Ishikawa (cell line): Measurements from ENCODE around the gene GABARAPL2.

Experiments used
- CEBPB ChIP-seq: IDR thresholded peaks from 2 replicates; pipeline ENCODE4 v1.6.1; 2012
- CREB1 ChIP-seq: IDR thresholded peaks from 2 replicates; pipeline ENCODE4 v1.6.1; 2012; ENCODE audit warnings: low read depth
- EGR1 ChIP-seq: IDR thresholded peaks from 2 replicates; pipeline ENCODE4 v1.6.1; 2012
- EP300 ChIP-seq: IDR thresholded peaks from 2 replicates; pipeline ENCODE4 v1.6.1; 2012; ENCODE audit warnings: borderline replicate concordance
- FOXM1 ChIP-seq: IDR thresholded peaks from 2 replicates; pipeline ENCODE4 v1.6.1; 2012; ENCODE audit warnings: low read depth, borderline replicate concordance
- NFIC ChIP-seq: IDR thresholded peaks from 2 replicates; pipeline ENCODE4 v1.6.1; 2012
- RAD21 ChIP-seq: IDR thresholded peaks from 2 replicates; pipeline ENCODE4 v1.6.1; 2012; ENCODE audit warnings: low read depth
- TAF1 ChIP-seq: IDR thresholded peaks from 2 replicates; pipeline ENCODE4 v1.6.1; 2012; ENCODE audit warnings: low read depth, mild to moderate bottlenecking
- TCF12 ChIP-seq: IDR thresholded peaks from 2 replicates; pipeline ENCODE4 v1.6.1; 2012; ENCODE audit warnings: low read depth
- TEAD4 ChIP-seq: IDR thresholded peaks from 2 replicates; pipeline ENCODE4 v1.6.1; 2012
- YY1 ChIP-seq: IDR thresholded peaks from 2 replicates; pipeline ENCODE4 v1.6.1; 2012; ENCODE audit warnings: low read depth
- ZBTB7A ChIP-seq: IDR thresholded peaks from 2 replicates; pipeline ENCODE4 v1.6.1; 2012; ENCODE audit warnings: low read depth
- TF ChIP-seq, protein P1 (sequence below): IDR thresholded peaks from 2 replicates; pipeline ENCODE4 v1.6.1; 2012; ENCODE audit warnings: low read depth, mild to moderate bottlenecking
- TF ChIP-seq, protein P2 (sequence below): IDR thresholded peaks from 2 replicates; pipeline ENCODE4 v1.6.1; 2012
- TF ChIP-seq, protein P3 (sequence below): IDR thresholded peaks from 2 replicates; pipeline ENCODE4 v1.6.1; 2012

GABARAPL2 gene, protein sequence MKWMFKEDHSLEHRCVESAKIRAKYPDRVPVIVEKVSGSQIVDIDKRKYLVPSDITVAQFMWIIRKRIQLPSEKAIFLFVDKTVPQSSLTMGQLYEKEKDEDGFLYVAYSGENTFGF

DNA sequence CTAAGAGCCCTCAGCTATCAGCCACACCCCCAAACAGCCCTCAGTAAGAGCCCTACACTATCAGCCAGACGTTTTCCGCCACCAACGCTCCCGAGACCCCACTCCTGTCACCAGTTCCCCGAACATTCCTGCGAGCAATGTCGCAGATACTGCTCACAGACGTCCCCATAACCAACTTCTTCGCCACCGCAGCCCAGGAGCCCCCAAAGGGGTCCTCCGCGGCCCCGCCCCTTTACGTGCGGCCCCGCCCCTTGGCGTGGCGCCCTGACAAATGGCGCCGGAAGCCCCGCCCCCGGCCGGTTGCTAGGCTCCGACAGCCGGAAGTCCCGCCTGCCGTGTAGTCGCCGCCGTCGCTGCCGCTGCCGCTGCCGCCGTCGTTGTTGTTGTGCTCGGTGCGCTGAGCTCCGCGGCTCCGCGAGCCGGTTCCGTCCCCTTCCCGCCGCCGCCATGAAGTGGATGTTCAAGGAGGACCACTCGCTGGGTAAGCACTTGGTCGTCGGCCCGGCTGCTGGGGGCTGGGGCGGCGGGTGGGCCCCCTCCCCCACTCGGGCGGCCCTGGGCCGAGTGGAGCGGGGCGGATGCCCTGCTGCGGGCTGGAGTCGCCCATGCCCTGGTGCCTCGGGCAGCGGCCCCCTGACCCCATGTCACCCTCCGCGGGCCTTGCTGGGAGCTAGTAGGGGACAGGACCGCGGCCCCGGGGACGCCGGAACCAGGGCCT is at the start of gene GABARAPL2:
GABARAPL2 (plus strand) TSS at position 340 of the 718 bp plus-strand sequence; CDS start at position 448, 108 bp downstream.
- TF ChIP-seq, protein P1, sequence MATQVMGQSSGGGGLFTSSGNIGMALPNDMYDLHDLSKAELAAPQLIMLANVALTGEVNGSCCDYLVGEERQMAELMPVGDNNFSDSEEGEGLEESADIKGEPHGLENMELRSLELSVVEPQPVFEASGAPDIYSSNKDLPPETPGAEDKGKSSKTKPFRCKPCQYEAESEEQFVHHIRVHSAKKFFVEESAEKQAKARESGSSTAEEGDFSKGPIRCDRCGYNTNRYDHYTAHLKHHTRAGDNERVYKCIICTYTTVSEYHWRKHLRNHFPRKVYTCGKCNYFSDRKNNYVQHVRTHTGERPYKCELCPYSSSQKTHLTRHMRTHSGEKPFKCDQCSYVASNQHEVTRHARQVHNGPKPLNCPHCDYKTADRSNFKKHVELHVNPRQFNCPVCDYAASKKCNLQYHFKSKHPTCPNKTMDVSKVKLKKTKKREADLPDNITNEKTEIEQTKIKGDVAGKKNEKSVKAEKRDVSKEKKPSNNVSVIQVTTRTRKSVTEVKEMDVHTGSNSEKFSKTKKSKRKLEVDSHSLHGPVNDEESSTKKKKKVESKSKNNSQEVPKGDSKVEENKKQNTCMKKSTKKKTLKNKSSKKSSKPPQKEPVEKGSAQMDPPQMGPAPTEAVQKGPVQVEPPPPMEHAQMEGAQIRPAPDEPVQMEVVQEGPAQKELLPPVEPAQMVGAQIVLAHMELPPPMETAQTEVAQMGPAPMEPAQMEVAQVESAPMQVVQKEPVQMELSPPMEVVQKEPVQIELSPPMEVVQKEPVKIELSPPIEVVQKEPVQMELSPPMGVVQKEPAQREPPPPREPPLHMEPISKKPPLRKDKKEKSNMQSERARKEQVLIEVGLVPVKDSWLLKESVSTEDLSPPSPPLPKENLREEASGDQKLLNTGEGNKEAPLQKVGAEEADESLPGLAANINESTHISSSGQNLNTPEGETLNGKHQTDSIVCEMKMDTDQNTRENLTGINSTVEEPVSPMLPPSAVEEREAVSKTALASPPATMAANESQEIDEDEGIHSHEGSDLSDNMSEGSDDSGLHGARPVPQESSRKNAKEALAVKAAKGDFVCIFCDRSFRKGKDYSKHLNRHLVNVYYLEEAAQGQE, result no peak
- no peak for TF ChIP-seq TEAD4
- peak; percentile 58; the same call in 1 of the 2 replicates for TF ChIP-seq YY1
- peak; percentile 57; the same call in 1 of the 2 replicates for TF ChIP-seq TAF1
- TF ChIP-seq, protein P2, sequence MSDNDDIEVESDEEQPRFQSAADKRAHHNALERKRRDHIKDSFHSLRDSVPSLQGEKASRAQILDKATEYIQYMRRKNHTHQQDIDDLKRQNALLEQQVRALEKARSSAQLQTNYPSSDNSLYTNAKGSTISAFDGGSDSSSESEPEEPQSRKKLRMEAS, result no peak; the same call in 1 of the 2 replicates
- TF ChIP-seq ZBTB7A, result peak; percentile 92
- TF ChIP-seq EP300, result no peak
- peak; percentile 70 for TF ChIP-seq NFIC

DNA sequence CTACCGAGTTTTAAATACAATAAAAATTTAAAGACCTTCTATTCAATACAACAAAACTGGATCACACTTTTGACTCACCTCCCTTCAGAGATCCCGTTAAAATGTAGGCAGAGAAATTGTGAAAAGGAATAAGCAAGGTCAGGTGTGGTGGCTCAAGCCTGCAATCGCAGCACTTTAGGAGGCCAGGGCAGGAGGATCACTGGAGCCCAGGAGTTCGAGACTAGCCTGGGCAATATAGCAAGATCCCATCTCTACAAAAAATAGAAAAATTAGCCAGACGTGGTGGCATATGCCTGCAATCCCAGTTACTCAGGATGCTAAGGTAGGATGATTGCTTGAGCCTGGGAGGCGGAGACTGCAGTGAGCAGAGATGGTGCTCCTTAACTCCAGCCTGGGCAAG is 47.0 kb upstream of the GABARAPL2 start:
- TF ChIP-seq TAF1 (no peak), TCF12 (no peak), YY1 (no peak), EP300 (no peak), TEAD4 (no peak), ZBTB7A (no peak), CREB1 (no peak), EGR1 (no peak), NFIC (no peak), CEBPB (no peak)
- TF ChIP-seq, protein P2, result no peak
- TF ChIP-seq, protein P3, sequence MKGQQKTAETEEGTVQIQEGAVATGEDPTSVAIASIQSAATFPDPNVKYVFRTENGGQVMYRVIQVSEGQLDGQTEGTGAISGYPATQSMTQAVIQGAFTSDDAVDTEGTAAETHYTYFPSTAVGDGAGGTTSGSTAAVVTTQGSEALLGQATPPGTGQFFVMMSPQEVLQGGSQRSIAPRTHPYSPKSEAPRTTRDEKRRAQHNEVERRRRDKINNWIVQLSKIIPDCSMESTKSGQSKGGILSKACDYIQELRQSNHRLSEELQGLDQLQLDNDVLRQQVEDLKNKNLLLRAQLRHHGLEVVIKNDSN, result no peak
- TF ChIP-seq, protein P1, result no peak

DNA sequence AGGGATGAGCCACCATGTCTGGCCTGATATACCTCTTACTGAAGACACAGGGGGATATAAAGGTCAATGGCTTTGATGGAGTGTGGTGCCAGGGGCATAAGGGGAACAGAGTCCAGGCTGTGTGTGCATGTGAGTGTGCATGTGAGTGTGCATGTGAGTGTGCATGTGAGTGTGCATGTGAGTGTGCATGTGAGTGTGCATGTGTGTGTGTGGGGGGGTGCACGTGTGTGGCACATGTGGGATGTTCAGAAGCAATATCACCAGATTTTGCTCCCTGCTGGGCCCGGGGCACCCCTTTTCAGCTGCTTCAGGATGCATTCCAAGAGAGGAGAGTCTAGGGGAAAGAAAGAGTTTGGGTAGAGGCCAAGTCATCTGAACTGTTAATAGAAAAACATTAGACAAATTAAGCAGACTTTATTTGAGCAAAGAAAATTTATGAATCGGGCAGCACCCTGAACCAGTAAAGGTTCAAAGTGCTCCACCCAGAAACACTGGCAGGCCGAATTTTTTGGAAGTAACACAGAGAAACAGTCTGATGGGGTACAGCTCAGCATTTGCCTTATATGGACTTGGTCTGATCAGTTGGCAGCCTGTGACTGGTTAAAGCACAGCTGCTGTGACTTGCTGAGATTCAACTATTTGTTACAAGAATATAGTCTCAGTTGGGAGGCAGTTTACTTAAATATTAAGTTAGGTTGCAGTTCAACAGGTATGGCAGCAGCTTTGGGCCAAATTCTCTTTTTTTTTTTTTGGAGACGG is 40.0 kb upstream of the GABARAPL2 start:
- TF ChIP-seq, protein P2, result no peak
- TF ChIP-seq CEBPB (no peak), RAD21 (no peak), NFIC (no peak), ZBTB7A (no peak), TAF1 (no peak), EP300 (no peak), TEAD4 (no peak), FOXM1 (no peak), YY1 (no peak), CREB1 (no peak), EGR1 (no peak), TCF12 (no peak)
- TF ChIP-seq, protein P1, result no peak
- TF ChIP-seq, protein P3, result no peak
